ENCODE data around the gene COG2.

Gene COG2, protein sequence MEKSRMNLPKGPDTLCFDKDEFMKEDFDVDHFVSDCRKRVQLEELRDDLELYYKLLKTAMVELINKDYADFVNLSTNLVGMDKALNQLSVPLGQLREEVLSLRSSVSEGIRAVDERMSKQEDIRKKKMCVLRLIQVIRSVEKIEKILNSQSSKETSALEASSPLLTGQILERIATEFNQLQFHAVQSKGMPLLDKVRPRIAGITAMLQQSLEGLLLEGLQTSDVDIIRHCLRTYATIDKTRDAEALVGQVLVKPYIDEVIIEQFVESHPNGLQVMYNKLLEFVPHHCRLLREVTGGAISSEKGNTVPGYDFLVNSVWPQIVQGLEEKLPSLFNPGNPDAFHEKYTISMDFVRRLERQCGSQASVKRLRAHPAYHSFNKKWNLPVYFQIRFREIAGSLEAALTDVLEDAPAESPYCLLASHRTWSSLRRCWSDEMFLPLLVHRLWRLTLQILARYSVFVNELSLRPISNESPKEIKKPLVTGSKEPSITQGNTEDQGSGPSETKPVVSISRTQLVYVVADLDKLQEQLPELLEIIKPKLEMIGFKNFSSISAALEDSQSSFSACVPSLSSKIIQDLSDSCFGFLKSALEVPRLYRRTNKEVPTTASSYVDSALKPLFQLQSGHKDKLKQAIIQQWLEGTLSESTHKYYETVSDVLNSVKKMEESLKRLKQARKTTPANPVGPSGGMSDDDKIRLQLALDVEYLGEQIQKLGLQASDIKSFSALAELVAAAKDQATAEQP

DNA sequence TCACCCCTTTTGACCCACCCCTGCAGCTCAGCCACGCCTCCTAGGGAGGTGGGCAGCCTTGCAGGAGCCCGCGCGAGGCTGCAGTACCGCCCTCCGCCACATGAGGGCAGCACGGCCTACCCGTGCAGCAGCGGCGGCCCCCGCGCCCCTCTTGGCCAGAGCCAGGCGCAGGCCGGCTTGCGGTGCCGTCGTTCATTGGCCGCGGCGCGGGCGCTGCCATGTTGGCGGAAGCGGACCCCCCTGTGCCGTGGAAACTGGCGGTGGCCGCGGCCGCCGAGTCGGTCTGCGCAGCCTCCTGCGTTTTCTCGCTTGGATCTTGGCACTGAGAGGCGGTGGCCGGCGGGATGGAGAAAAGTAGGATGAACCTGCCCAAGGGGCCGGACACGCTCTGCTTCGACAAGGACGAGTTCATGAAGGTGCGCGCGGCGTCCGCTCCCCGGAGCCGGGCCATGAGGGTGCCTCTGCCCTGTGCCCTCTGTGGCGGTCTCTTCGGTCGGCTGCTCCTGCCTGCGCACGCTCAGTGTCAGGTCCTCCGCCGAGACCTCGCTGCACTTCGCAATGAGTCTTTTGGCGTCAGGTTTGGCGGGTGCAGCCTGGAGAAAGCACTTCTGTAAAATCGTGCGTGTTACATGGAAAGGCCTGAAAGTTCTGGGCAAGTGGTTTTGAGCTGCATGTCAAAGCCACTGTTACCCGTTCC, at the start of gene COG2:
COG2 (plus strand) TSS at position 219 of the 697 bp plus-strand sequence; CDS start at position 345, 126 bp downstream.
- DNase-seq (ENCODE audit: low read depth) = peak; percentile 67
- peak within 1 kb of the TSS; percentile 96 for H3K4me3 ChIP-seq (ENCODE audit: low read depth, low read length)
- TF ChIP-seq, protein P1, sequence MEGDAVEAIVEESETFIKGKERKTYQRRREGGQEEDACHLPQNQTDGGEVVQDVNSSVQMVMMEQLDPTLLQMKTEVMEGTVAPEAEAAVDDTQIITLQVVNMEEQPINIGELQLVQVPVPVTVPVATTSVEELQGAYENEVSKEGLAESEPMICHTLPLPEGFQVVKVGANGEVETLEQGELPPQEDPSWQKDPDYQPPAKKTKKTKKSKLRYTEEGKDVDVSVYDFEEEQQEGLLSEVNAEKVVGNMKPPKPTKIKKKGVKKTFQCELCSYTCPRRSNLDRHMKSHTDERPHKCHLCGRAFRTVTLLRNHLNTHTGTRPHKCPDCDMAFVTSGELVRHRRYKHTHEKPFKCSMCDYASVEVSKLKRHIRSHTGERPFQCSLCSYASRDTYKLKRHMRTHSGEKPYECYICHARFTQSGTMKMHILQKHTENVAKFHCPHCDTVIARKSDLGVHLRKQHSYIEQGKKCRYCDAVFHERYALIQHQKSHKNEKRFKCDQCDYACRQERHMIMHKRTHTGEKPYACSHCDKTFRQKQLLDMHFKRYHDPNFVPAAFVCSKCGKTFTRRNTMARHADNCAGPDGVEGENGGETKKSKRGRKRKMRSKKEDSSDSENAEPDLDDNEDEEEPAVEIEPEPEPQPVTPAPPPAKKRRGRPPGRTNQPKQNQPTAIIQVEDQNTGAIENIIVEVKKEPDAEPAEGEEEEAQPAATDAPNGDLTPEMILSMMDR (IDR thresholded peaks at IDR 0.05; ENCODE audit: control insufficient read depth, extremely low read depth, insufficient read depth) = peak; percentile 100

DNA sequence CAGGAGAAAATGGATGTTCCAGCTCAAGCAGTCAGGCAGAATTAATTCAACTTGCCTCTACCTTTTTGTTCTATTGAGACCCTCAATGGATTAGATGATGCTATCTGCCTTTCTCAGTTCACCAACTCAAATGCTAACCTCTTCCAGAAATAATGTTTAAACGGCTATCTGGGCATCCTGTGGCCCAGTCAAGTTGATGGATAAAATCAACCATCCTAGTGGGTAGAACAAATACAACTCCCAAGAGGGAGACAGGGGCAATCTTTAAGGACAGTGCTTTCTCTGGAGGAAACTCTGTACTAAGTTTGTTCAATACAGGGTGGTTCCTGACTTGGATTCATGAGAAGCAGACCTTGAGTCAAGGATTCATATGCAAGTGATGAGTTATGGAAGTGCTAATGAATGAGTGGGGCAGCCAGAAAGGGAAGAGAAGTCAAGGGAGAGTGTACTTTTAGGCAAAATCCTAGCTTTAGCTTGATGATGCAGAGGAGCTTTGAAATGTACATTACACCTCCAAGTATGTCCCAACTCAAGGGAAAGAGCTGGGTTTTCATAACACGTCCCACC, 49.4 kb upstream of the COG2 start:
- no peak overlapping the region for H3K4me3 ChIP-seq (ENCODE audit: low read depth, low read length)
- no peak for DNase-seq (ENCODE audit: low read depth)
- TF ChIP-seq, protein P1 (IDR thresholded peaks at IDR 0.05; ENCODE audit: control insufficient read depth, extremely low read depth, insufficient read depth) = no peak

DNA sequence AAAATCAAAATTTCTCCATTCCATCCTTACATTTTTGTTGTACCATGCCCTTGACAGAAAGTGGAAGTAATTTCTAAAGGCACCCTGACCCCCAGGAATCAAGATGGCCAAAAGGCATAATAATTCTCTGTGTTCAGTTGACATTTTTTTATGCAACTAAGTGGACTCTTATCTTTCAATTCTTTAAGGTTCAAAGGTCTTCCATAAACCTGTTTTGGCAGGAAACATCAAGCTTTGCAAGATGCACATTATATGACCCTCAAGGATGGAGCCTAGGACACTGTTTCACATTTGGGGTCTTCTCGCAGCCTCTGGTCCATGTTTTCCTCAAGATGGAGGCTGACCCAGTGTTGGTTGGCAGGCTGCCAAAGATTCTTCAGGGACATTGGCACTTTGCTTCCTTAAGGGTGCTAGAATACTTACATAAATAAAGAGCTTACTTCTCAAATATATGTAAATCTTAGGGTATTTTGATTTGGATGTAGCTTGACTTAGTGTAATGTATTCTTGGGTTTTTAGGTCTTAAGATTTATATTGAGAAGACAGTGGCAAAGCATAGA, 48.0 kb upstream of the COG2 start:
- TF ChIP-seq, protein P1 (IDR thresholded peaks at IDR 0.05; ENCODE audit: control insufficient read depth, extremely low read depth, insufficient read depth) = no peak
- no peak overlapping the region for H3K4me3 ChIP-seq (ENCODE audit: low read depth, low read length)
- no peak for DNase-seq (ENCODE audit: low read depth)

DNA sequence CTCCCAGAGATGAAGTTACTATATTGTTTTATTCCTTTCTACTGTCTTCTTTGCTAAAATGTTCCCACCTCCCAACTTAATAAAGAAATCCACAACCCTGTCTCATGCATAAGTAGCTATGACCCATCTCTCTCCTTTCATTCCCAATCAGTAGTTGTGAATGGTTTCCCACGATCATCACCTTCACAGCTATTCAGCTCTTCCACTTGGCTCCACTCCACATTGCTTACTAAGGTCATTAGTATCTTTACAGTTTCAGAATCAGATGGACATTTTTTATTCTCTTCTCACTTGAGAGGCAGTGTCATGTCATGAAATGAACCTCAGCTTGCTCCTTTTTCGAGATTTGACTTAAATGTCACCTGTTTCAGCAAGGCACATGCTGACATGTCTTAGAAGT, 47.1 kb upstream of the COG2 start:
- TF ChIP-seq, protein P1 (IDR thresholded peaks at IDR 0.05; ENCODE audit: control insufficient read depth, extremely low read depth, insufficient read depth) = no peak
- no peak for DNase-seq (ENCODE audit: low read depth)

DNA sequence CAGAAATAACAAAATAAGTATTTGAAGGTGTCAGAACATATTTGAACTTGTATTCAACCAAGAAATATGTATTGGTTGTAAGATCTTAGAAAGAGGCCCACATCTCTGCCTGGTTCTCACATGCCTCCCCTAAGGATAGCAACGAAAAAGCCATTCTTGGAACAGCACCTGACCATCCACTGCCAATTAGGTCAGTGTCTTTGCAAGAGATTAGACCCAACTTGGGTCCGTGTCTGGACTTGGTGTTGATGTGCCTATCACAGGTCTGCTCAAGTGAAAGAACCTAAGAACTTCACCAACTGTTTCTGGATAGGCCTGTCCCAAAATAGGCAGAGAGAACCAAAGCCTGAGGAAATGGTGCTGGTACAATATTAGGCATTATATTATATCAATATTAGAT, 46.0 kb upstream of the COG2 start:
- no peak overlapping the region for H3K4me3 ChIP-seq (ENCODE audit: low read depth, low read length)
- no peak for DNase-seq (ENCODE audit: low read depth)
- TF ChIP-seq, protein P1 (IDR thresholded peaks at IDR 0.05; ENCODE audit: control insufficient read depth, extremely low read depth, insufficient read depth) = no peak

More for the DNA sequence above, 47.1 kb upstream of the COG2 start:
- H3K4me3 ChIP-seq (ENCODE audit: low read depth, low read length) = no peak overlapping the region

DNA sequence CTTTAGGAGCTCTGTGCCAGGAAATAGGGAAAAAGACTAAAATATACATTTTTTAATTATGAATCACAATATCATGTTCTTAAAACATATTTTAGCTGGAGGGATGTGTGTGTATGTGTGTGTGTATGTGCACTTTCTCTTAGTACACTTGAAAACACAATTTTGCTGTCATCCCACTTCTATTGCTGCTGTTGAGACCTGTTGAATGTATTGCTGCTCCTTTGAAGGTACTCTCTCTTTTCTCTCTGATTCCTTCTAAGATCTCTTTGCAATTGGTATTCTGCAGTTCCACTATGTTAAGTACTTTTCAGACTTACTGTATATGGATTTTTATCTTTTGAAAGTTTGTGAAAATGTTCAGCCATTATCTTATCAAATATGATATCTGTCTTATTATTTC, 43.5 kb upstream of the COG2 start:
- TF ChIP-seq, protein P1 (IDR thresholded peaks at IDR 0.05; ENCODE audit: control insufficient read depth, extremely low read depth, insufficient read depth) = no peak
- H3K4me3 ChIP-seq (ENCODE audit: low read depth, low read length) = no peak overlapping the region
- no peak for DNase-seq (ENCODE audit: low read depth)

Measured in LNCaP clone FGC (cell line).